HL-60 (cell line): ENCODE data around the gene ARSG.

Experiments
- DNase-seq, 2 experiments: peaks; one replicate each; pipeline ENCODE4 v3.0.0-alpha.2; 2010 to 2020; ENCODE audit warnings: low read depth in 1 of 2, low spot score in 1 of 2
- H3K27ac ChIP-seq: fragments of 250-450 bp; sonication (Bioruptor Pico); replicated peaks from 2 replicates; pipeline ENCODE4 v1.5.1; 2020; ENCODE audit warnings: mild to moderate bottlenecking, moderate library complexity
- H3K27me3 ChIP-seq: fragments of 250-450 bp; sonication (Bioruptor Pico); 2 replicates; pipeline ENCODE4 v1.5.1; 2021; ENCODE audit warnings: mild to moderate bottlenecking, moderate library complexity; ENCODE audit not compliant: insufficient read depth, poor library complexity, severe bottlenecking
- H3K4me3 ChIP-seq: replicated peaks from 2 replicates; pipeline ENCODE4 v1.5.1; 2011; ENCODE audit warnings: mild to moderate bottlenecking, control low read depth, low read length; ENCODE audit not compliant: insufficient read depth
- GABPA ChIP-seq: IDR thresholded peaks from 2 replicates; pipeline ENCODE4 v1.6.1; 2012; ENCODE audit warnings: low read depth
- POLR2AphosphoS5 ChIP-seq: IDR thresholded peaks from 2 replicates; pipeline ENCODE4 v1.6.1; 2012; ENCODE audit warnings: low read depth
- SPI1 ChIP-seq: IDR thresholded peaks from 2 replicates; pipeline ENCODE4 v1.6.1; 2012; ENCODE audit warnings: low read depth, mild to moderate bottlenecking, borderline replicate concordance
- TF ChIP-seq, protein P1 (sequence below): IDR thresholded peaks from 2 replicates; pipeline ENCODE4 v1.6.1; 2012; ENCODE audit warnings: low read depth; ENCODE audit not compliant: insufficient replicate concordance
- TF ChIP-seq, protein P2 (sequence below): IDR thresholded peaks from one replicate; pipeline ENCODE4 v1.5.1; 2011; ENCODE audit warnings: low read length, control low read depth, inconsistent platforms; ENCODE audit not compliant: insufficient read depth

The ARSG gene

DNA sequence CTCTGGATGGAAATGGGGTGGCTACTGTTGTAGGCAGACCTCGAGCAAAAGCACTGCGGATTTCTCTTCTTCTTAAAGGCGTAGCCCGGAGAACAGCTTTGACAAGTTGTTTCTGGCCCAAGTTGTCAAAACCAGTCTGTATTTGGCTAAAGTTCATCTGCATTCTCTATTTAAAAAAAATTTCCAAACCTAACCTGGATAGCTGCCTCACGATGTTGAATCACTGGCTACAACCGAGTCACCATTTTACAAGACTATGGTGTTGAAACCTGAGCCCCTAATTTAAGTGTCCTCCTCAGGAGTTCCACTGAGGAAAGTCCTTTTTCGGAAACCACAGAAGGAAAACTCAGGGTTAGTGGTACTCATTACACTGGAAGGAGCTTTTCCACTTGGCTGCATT lies 1.8 kb upstream of the ARSG start:
- H3K27me3 ChIP-seq, result no peaks in the 10 kb centered on the region
- DNase-seq, result no peak
- TF ChIP-seq, protein P1, sequence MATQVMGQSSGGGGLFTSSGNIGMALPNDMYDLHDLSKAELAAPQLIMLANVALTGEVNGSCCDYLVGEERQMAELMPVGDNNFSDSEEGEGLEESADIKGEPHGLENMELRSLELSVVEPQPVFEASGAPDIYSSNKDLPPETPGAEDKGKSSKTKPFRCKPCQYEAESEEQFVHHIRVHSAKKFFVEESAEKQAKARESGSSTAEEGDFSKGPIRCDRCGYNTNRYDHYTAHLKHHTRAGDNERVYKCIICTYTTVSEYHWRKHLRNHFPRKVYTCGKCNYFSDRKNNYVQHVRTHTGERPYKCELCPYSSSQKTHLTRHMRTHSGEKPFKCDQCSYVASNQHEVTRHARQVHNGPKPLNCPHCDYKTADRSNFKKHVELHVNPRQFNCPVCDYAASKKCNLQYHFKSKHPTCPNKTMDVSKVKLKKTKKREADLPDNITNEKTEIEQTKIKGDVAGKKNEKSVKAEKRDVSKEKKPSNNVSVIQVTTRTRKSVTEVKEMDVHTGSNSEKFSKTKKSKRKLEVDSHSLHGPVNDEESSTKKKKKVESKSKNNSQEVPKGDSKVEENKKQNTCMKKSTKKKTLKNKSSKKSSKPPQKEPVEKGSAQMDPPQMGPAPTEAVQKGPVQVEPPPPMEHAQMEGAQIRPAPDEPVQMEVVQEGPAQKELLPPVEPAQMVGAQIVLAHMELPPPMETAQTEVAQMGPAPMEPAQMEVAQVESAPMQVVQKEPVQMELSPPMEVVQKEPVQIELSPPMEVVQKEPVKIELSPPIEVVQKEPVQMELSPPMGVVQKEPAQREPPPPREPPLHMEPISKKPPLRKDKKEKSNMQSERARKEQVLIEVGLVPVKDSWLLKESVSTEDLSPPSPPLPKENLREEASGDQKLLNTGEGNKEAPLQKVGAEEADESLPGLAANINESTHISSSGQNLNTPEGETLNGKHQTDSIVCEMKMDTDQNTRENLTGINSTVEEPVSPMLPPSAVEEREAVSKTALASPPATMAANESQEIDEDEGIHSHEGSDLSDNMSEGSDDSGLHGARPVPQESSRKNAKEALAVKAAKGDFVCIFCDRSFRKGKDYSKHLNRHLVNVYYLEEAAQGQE, result no peak
- TF ChIP-seq, protein P2, sequence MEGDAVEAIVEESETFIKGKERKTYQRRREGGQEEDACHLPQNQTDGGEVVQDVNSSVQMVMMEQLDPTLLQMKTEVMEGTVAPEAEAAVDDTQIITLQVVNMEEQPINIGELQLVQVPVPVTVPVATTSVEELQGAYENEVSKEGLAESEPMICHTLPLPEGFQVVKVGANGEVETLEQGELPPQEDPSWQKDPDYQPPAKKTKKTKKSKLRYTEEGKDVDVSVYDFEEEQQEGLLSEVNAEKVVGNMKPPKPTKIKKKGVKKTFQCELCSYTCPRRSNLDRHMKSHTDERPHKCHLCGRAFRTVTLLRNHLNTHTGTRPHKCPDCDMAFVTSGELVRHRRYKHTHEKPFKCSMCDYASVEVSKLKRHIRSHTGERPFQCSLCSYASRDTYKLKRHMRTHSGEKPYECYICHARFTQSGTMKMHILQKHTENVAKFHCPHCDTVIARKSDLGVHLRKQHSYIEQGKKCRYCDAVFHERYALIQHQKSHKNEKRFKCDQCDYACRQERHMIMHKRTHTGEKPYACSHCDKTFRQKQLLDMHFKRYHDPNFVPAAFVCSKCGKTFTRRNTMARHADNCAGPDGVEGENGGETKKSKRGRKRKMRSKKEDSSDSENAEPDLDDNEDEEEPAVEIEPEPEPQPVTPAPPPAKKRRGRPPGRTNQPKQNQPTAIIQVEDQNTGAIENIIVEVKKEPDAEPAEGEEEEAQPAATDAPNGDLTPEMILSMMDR, result no peak
- peak overlapping the region; percentile 6 for H3K27ac ChIP-seq
- H3K4me3 ChIP-seq, result peak overlapping the region; percentile 59

DNA sequence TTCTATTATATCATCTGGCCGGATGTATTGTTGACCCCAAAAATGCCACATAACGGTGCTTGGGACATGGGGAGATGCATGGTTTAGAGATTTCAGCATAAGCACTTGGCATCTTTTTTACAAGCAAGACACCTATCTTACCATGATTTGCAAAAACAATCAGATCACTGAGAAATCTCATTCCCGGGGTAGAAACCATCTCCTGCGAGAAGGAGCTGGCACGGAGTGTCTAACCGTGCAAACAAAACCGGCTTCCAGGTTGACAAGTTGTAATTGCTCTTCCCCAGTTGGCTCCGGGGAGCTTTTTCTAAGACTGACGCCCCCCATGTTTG lies 1.4 kb upstream of the ARSG start:
- Histone ChIP-seq H3K27me3 (no peaks in the 10 kb centered on the region), H3K4me3 (peak overlapping the region; percentile 59), H3K27ac (peak overlapping the region; percentile 88)
- TF ChIP-seq GABPA (no peak), SPI1 (no peak), POLR2AphosphoS5 (no peak)
- TF ChIP-seq, protein P2, result no peak
- TF ChIP-seq, protein P1, result no peak
- no peak for DNase-seq

DNA sequence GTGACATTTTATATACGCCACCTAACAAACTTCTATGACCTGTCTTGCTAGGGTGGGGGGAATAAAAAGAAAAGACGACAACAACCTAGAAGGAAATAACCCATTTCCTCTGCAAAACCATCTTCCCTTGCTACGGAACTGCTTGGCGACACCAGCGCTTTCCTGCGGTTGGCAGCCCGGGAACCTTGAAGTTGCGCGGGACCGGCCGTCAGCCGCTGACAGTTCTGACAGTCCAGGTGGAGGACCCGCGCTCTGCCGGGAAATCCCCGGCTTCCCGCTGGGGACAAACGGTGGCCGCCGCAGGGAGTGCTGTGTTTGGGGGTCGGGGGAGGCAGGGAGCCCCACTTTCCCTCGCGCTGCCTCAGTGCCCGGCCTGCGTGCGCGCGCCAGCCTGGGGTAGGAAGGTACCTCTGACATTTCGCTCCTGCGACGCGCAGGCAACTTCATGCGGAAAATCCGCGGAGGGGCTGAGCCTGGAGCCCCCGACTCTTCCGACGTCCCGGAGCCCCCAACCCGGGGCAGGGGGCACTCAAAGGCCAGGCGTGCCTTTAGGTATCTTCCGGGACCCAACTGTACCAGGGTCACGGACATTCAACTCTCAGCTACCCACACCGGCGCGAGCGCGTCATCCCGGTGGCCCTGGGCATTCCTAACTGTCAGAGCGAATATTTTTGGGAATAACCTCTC lies 884 bp upstream of the ARSG start:
- H3K4me3 ChIP-seq, result peak overlapping the region; percentile 59
- H3K27me3 ChIP-seq, result no peaks in the 10 kb centered on the region
- H3K27ac ChIP-seq, result peak overlapping the region; percentile 88
- DNase-seq, result peak in 1 of 2 experiments; percentile 71
- TF ChIP-seq POLR2AphosphoS5 (no peak; the same call in none of the 2 replicates), SPI1 (peak; percentile 24; the same call in 1 of the 2 replicates), GABPA (peak; percentile 39; the same call in 1 of the 2 replicates)

DNA sequence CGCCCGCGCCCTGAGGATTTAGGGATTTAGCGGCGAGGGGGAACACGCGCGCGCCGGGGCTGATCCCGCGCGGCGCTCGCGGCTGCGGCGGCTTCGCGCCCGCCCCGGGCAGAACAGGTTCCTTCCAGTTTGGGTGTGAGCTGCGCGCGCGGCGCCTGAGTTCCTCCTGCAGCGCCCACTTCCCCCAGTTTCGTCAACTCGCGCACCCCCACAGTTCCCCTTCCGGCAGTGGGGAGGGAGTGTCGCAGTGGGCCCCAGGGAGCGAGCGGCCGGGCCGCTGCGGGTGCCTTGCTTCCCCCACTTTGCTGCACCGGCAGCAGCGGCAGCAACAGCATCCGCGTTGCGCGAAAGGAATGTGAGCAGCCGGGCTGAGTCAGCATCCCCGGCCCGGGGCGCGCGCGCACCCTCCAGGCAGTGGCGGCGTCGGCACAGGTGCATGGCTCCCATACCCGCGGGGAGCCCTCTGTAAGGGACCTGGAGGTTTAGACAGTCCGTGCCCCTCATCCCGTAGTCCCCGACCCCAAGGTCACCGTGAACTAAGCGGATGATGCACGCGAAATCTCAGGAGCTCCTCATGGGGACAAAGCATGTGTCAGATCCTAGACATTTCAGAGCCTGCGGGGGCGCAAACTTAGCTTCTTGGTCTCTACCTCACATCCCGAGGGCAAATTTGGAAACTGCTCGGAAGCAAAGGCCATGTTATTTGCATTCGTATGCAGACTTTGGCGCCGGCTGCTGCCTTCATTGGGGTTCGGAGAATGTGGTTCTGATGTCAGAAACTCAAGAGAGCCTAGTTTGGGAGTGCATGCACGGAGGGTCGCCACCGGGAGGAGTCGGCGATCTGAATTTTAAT lies 767 bp downstream of the ARSG start:
- peak; percentile 71 for TF ChIP-seq GABPA
- TF ChIP-seq SPI1, result peak; percentile 95
- TF ChIP-seq, protein P1, result no peak
- TF ChIP-seq POLR2AphosphoS5, result peak; percentile 86
- TF ChIP-seq, protein P2, result no peak
- DNase-seq, result peak; percentile 98 to 99
- H3K4me3 ChIP-seq, result peak overlapping the region; percentile 47
- H3K27ac ChIP-seq, result peak overlapping the region; percentile 90
- H3K27me3 ChIP-seq, result no peaks in the 10 kb centered on the region
